Measurements from ENCODE around the gene MRPS2. TPM values are rescaled to one million over a fixed set of nuclear protein-coding genes. Genes with fewer than 3 reads are reported as not detected.

Gene MRPS2
- total and polyA plus RNA-seq, 2 of the 4 experiments (the other 2 are of a cell fraction) = 53.1 to 104 TPM

GRCh38 chr9:135504262-135505243, 4.1 kb downstream of the MRPS2 start:
- intact Hi-C loops (cut with micrococcal nuclease) = no loop called here

More at GRCh38 chr9:135504262-135505243, 4.1 kb downstream of the MRPS2 start:
- ChIA-PET POLR2A (ENCODE audit: unreplicated experiment) (no interaction called here), CTCF (interaction anchor here (1.0 kb wide), 2 partner anchors 24 kb away, joined by 3 to 5 read pairs; no protein-coding TSS in a partner anchor)
- Histone ChIP-seq H3K4ac (ENCODE audit: low read depth, low read length) (no peak overlapping the region), H2AK9ac (replicated peaks; ENCODE audit: low read depth, low read length, poor library complexity) (peak overlapping the region; percentile 44), H4K91ac (ENCODE audit: insufficient read depth, low read depth, low read length) (no peak overlapping the region), H3K56ac (ENCODE audit: extremely low read depth, insufficient read depth, low read length) (no peak overlapping the region), H3K9ac (ENCODE audit: low read depth, low read length) (no peak overlapping the region), H3K23ac (ENCODE audit: low read depth, low read length) (no peak overlapping the region), H3K14ac (replicated peaks; ENCODE audit: low read depth, low read length) (no peak overlapping the region), H4K20me1 (ENCODE audit: insufficient read depth, low read length) (peaks cover 35% of the 10 kb centered on the region), H4K8ac (ENCODE audit: low read depth in 2 of 2, low read length in 2 of 2) (no peak overlapping the region), H2AFZ (replicated peaks; ENCODE audit: low read length, poor library complexity) (no peak overlapping the region), H3K27ac (ENCODE audit: insufficient read depth, low read length) (no peak overlapping the region), H2AK5ac (ENCODE audit: low read depth, low read length) (no peak overlapping the region), H2BK120ac (ENCODE audit: low read depth, low read length) (no peak overlapping the region), H3K4me3 (ENCODE audit: insufficient read depth, low read depth, low read length) (no peak overlapping the region), H3K36me3 (ENCODE audit: control insufficient read depth, insufficient read depth, low read length) (peaks cover 27% of the 10 kb centered on the region), H2BK20ac (ENCODE audit: low read depth, low read length) (no peak overlapping the region), H4K5ac (ENCODE audit: low read depth, low read length) (no peak overlapping the region), H3K9me3 (ENCODE audit: control insufficient read depth, insufficient read depth, low read length) (no peaks in the 10 kb centered on the region), H3K27me3 (ENCODE audit: control insufficient read depth, insufficient read depth, low read length) (peaks cover 2% of the 10 kb centered on the region; the same call in 1 of the 2 replicates), H3K18ac (ENCODE audit: low read depth, low read length) (no peak overlapping the region), H3K4me2 (ENCODE audit: low read depth, low read length) (no peak overlapping the region), H3K4me1 (ENCODE audit: control insufficient read depth, insufficient read depth, low read length) (peaks cover 6% of the 10 kb centered on the region; the same call in 1 of the 2 replicates), H2BK5ac (ENCODE audit: low read depth, low read length, poor library complexity, severe bottlenecking) (no peak overlapping the region), H3K79me1 (ENCODE audit: low read depth in 1 of 2, low read length in 2 of 2) (peaks cover 4 to 37% of the 10 kb centered on the region in 2 experiments), H2BK15ac (ENCODE audit: low read depth, low read length) (no peak overlapping the region), H3K9me1 (ENCODE audit: insufficient read depth, low read length) (no peaks in the 10 kb centered on the region)
- dilution Hi-C loops (cut with HindIII; ENCODE audit: low sequenced_read_pairs, unreplicated experiment) = no loop called here
- no TSS peak for BruUV-seq (replicated peaks)
- in situ Hi-C loops (cut with MboI; ENCODE audit: low sequenced_read_pairs) = no loop called here
- DNase-seq (peak; percentile 52), ATAC-seq (ENCODE audit: low read depth) (peak; percentile 21; the same call in 1 of the 2 replicates)
- TF ChIP-seq POLR2A (IDR thresholded peaks at IDR 0.05; ENCODE audit: low read depth, low read length) (no peak), CTCF (conservative IDR thresholded peaks at IDR 0.05; ENCODE audit: low read depth, low read length) (peak; percentile 64), CEBPB (IDR thresholded peaks at IDR 0.05; ENCODE audit: low read depth, low read length) (no peak), USF2 (IDR thresholded peaks at IDR 0.05; ENCODE audit: low read depth, low read length) (peak; percentile 13; the same call in 1 of the 2 replicates), RAD21 (IDR thresholded peaks at IDR 0.05; ENCODE audit: low read length) (peak; percentile 28; the same call in 1 of the 2 replicates), RCOR1 (IDR thresholded peaks at IDR 0.05; ENCODE audit: insufficient replicate concordance, low read length) (no peak), MAZ (IDR thresholded peaks at IDR 0.05; ENCODE audit: borderline replicate concordance, low read depth, low read length) (no peak), CHD1 (IDR thresholded peaks at IDR 0.05; ENCODE audit: low read depth, low read length) (no peak), BHLHE40 (IDR thresholded peaks at IDR 0.05; ENCODE audit: low read depth, low read length) (no peak), NFE2L2 (IDR thresholded peaks at IDR 0.05; ENCODE audit: low read depth, low read length) (no peak)
- 63% methylated on average over 8 of the region's 21 CpGs; no CpG with 5 or more reads in 1 of the 2 experiments for WGBS, 2 experiments (ENCODE audit: extremely low coverage in 2 of 2, insufficient read length in 1 of 2)
